Uterus (tissue), 2 donors: ENCODE results near the gene TMEM167A.

Source experiments
- POLR2A ChIP-seq, 2 donors: fragments of 450-650 bp; IDR thresholded peaks; one replicate each; pipeline ENCODE4 v1.6.1; 2016; ENCODE audit warnings: antibody characterized with exemption in 2 of 2, mild to moderate bottlenecking in 1 of 2, moderate library complexity in 1 of 2
- TF ChIP-seq, protein P1 (sequence below), 4 experiments: fragments of 200-600 bp in 2 of 4; fragments of 450-650 bp in 2 of 4; sonication (generic) in 2 of 4; IDR thresholded peaks; one replicate each; pipeline ENCODE4 v1.5.1; 2016 to 2019; ENCODE audit warnings: antibody characterized with exemption in 4 of 4, mild to moderate bottlenecking in 2 of 4, moderate library complexity in 1 of 4

- TF ChIP-seq, protein P1, sequence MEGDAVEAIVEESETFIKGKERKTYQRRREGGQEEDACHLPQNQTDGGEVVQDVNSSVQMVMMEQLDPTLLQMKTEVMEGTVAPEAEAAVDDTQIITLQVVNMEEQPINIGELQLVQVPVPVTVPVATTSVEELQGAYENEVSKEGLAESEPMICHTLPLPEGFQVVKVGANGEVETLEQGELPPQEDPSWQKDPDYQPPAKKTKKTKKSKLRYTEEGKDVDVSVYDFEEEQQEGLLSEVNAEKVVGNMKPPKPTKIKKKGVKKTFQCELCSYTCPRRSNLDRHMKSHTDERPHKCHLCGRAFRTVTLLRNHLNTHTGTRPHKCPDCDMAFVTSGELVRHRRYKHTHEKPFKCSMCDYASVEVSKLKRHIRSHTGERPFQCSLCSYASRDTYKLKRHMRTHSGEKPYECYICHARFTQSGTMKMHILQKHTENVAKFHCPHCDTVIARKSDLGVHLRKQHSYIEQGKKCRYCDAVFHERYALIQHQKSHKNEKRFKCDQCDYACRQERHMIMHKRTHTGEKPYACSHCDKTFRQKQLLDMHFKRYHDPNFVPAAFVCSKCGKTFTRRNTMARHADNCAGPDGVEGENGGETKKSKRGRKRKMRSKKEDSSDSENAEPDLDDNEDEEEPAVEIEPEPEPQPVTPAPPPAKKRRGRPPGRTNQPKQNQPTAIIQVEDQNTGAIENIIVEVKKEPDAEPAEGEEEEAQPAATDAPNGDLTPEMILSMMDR (IDR thresholded peaks at IDR 0.05), result no peak
- TF ChIP-seq POLR2A (IDR thresholded peaks at IDR 0.05), result no peak
Observed at GRCh38 chr5:83066548-83067110, 10.6 kb downstream of the TMEM167A start.
